C1 segment of cervical spinal cord (tissue), 14 donors: ENCODE data around the gene TCERG1L.

Experiments used
- DNase-seq, 14 donors: peaks; one replicate each; lab custom pipeline; 2025; lab: John Stamatoyannopoulos, UW

The TCERG1L gene

GRCh38 chr10:131226446-131227162 is 84.9 kb downstream of the TCERG1L start:
- DNase-seq: no peak

DNA sequence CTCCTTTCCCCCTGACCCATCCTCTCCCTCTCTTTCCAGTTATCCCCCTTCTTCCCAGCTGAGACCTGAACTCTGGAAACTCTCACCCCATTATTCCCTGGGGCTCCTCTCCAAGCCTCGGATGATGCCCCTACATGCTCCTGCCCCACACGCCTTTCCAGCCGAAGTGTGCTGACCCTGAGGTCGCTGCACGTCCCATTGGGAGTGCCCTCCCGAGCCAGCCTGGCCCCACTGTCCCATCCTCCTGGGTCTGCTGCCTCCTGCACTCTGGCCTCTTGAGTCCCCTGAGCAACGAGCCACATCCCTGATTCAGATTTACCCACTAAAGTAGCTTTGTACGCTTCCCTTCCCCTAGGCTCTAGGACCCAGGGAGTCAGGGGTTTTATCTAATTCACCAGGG is 87.4 kb downstream of the TCERG1L start:
- DNase-seq: no peak

GRCh38 chr10:131223422-131223821 is 88.1 kb downstream of the TCERG1L start:
- DNase-seq: no peak

DNA sequence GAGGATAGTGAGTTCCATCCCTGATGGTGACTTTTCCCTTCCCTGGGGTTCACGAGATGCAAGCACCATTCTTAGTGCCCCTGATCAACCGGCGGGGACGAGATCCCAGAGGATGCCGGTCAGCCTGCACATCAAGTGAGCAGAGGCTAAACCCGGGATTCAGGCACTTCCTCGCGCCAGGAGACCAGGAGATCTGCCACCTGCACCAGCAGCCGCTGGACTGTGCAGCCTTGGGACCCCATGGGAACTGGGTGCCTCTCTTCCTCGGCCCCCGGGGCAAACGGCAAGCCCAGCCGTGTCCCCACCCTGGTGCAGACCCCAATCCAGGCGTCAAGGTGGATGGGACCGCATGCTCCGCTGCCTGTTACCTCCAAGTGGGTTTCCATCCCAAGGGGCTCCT is 88.5 kb downstream of the TCERG1L start:
- no peak for DNase-seq

DNA sequence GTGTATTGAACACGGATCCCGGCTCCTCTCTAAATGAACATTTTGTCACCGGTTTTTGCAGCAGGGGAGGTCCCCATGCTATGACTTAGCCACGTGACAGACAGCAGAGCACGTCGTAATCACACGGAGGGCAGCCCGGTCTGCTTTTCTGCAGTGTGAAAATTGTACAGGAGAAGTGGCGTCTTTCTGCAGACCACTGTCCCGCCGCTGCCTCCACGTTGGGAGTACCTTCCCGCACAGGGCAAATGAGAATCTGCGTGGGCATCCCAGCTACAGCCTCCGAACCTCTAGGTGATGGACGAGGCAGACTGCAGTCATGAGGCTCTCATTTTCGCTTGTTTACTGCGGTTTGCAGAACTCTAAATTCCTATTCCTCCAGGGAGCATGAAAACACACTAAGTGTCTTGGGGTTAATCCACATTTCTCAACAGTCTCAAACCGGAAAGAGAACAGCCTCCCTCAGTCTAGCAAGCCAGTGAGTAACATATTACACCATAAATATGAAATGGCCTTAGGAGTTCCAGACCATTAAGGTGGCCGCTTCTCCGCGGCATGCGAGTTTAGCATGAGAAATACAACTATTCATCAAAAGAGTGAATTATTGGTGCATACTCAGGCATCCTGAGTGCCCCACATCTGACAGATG is 89.8 kb downstream of the TCERG1L start:
- no peak for DNase-seq

DNA sequence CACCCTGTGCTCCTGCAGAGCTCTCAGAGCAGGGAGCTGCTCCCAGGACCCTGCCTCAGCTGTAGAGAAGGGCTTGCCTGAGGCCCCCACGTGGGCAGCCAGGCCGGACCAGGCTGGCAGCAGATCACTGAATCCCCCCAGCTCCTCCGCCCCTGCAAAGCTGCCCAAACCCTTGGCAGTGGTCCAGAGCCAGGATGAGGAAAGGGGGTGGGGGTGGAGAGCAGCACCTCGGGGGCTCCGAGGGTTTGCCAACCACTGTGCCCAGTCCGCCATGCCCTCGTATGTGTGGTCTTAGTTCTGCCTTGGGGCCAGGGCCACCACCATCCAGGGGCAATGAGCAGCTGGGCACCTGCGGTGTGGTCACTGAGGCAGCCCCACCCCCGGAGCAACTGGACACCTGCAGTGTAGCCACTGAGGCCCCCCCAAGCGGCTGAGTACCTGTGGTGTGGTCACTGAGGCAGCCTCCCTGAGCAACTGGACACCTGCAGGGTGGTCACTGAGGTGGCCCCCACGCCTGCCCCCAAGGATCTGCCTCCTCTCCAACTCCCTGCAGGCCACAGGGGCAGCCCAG is 90.8 kb downstream of the TCERG1L start:
- no peak for DNase-seq

GRCh38 chr10:131219955-131220489 is 91.5 kb downstream of the TCERG1L start:
- DNase-seq: no peak

DNA sequence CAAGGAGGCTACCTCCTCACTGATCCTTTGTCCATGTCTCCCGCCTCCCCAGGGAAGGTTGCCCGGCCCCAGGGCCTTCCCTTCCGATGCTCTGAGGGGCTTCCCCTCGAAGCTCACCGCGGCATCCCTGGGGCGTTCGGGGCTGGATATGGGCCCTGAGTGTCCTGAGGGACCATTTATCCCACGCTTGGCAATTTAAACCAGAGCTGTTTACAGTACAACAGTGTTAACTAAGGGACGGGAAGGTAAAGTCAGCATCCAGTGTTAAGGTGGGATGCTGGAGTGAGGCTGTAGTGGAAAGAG is 92.0 kb downstream of the TCERG1L start:
- no peak for DNase-seq

GRCh38 chr10:131218811-131219583 is 92.5 kb downstream of the TCERG1L start:
- DNase-seq: no peak

GRCh38 chr10:131216681-131217230 is 94.8 kb downstream of the TCERG1L start:
- DNase-seq: no peak

DNA sequence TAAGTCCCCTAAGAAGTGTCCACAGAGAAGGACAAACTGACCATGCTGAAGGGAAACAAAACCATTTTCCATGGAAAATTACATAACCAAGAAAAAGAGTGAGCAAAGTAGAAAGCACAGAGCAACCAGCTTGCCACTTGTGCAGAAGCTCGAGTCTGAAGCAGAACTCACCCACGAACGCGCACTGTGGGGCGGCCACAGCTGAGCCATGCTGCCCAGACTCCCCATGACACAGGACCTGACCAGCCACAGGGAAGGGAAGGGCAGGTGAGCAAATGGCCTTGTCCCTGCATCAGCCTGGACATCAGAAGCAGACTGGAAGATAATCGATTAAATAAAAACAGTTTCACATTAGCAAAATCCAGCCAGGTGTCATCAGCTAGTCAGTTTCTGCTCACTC is 95.7 kb downstream of the TCERG1L start:
- no peak for DNase-seq

- no peak for DNase-seq
Measured at GRCh38 chr10:131214521-131215244, 96.8 kb downstream of the TCERG1L start.

DNA sequence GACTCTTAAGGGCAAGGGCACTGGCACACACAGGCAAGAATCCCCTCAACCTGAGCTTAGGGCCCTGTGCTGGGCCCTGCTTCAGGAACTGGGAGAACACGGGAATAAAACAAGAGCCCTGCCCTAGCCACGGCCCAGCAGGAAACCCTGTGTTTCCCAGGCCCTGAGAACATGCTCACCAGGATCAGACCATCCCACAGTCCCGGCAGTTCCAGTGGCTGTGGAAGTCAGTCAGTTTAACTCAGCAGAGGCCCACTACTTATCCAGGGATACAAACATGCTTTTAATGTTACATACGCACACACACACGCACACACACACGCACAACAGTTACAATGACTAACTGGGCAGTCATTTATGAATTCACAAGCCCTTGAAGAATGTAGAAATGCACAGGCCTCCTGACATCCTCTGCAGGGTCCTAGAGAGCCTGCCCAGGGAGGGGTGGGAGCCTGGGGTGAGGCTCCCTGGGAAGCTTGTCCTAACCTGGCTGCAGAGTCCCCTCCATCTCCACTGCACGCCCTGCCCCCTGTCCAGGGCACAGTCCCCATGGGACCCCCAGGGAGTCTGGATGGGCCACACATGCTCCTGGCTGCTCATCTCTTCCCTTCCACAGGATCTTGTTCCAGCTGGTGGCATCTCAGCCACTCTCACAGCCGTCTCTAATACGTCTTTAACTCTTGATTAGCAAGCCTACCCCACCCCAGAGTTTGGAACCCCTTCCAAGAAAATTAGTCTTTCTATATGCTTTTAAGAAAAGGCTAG is 97.6 kb downstream of the TCERG1L start:
- no peak for DNase-seq

DNA sequence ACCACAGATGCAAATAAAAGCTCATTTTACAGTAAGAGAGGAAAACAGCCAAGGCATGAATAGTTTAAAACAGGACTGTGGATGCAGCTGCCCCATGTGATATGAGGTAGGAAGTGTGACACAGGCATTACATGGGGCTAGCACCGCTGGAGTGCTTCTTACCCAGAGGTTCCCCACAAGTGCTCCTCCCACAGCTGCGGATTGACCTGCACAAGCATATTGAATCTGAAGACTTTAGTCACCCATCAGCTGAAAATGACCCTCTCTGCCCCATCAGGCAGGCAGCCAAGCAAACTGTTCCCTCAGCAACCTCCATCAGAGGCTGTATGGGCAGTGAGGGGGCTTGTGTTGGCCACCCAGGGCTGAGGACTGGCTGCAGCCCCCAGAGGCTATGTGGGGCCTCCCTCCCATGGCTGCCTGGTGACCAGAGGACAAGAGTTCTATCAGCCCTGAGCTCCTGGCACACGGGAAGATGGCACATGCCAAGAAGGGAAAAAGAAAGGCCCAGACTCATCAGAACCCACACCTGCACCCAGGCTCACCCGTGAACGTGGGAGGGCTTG is 98.7 kb downstream of the TCERG1L start:
- no peak for DNase-seq

DNA sequence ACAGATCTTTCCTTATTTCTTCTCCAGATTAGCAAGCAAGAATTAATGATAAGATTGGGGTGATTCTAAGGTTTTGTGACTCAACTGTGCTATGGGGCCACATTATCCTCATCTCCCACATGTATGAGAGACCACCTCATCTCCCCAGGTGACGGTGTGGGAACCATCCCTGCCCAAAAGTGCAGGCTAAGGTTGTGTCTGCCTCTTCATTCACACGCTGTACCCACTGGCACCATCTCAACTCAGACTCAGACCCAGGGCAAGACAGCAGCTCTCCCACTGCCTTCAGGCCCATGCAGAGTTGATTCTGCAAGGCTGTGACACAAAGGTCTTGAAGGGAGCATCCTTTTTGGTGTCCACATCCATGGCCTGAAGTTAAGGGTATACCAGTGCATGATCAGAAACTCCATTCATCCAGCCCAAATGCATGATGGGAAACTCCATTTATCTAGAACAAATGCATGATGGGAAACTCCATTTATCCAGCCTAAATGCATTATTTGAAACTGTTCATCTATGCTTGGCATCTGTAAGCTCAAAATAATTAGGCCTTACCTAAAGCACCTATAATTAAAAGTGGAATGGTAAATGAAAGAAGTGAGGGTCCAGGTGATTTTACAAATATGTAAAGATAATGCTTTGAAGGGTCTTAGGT is 99.4 kb downstream of the TCERG1L start:
- no peak for DNase-seq

DNA sequence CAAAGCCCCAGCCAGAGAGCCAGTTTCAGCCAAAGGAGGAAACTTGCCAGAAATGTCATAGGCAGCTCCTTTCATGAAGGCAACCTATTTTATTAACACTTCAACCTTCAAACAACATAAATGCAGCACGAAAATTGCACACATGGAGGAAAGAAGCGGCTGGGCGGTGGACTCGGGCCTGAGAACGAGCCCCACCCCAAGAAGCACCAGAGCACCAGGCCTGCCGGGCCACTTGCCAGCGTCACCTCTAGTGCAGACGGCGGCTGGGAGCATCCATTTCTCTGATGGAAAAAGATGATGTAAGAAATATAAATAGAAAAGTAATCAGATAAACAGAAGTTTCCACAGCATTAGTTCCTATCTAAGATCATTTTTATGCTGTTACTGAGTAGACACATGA is 100.0 kb downstream of the TCERG1L start:
- no peak for DNase-seq

DNA sequence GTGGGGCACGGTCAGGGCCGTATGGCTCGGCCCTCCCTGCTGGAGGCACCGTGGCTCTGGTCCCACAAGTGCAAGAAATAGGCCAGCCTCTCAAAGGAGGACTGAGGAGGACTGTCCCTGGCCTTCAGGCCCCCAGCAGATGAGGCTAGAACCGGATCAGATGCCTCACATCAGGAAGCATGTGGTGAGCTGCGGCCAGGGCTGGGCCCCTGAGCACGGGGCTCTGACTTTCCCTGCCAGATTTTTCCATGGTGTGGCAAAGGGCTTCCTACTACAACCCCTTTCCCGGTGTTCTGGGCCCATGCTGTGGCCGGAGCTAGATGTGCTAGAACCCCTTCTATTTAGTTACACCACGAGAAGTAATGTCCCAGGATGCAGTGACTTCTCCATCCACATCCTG is 100.4 kb downstream of the TCERG1L start:
- no peak for DNase-seq

DNA sequence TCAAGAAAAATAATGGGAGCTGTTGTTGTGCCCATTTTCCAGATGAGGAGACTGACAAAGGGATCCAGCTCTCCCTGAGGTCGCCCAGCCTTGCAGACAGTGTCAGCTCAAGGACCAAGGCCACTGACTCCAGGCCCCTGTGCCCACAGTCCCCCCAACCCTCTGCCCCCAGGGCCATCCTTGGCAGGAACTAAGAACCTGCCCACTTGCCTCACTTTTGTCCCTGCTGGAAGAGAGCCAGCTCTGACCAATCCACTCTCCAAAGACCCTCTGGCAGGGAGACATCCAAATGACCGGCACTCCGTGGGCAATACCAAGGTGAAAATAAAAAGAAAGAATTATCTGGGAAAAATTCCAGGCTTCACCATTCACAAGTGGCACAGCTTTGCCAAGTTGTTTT is 101.3 kb downstream of the TCERG1L start:
- no peak for DNase-seq
